ENCODE results near the gene FFAR2. TPM values are rescaled to one million over a fixed set of nuclear protein-coding genes. Genes with fewer than 3 reads are reported as not detected.
"Not testable (repeated sequence)": the region's sequence is repeated elsewhere in the genome, so short reads cannot be mapped to it uniquely, and the experiment has no call there.

Gene FFAR2
- polyA plus RNA-seq, 3 donors: 0.28 to 0.86 (median 0.31) TPM

GRCh38 chr19:35454663-35455062, 6.6 kb downstream of the FFAR2 start:
- no peak for DNase-seq (ENCODE audit: low read depth in 3 of 3, low spot score in 2 of 3)

GRCh38 chr19:35455616-35456201, 7.7 kb downstream of the FFAR2 start:
- DNase-seq (ENCODE audit: low read depth in 3 of 3, low spot score in 2 of 3): no peak

GRCh38 chr19:35457173-35457572, 9.1 kb downstream of the FFAR2 start:
- no peak for DNase-seq (ENCODE audit: low read depth in 3 of 3, low spot score in 2 of 3)

GRCh38 chr19:35458192-35458591, 10.1 kb downstream of the FFAR2 start:
- DNase-seq (ENCODE audit: low read depth in 3 of 3, low spot score in 2 of 3): no peak

- no peak for DNase-seq (ENCODE audit: low read depth in 3 of 3, low spot score in 2 of 3)
These were observed 10.8 kb downstream of the FFAR2 start for GRCh38 chr19:35458731-35459391.

GRCh38 chr19:35459414-35460082, 11.5 kb downstream of the FFAR2 start:
- DNase-seq (ENCODE audit: low read depth in 3 of 3, low spot score in 2 of 3): no peak

- DNase-seq (ENCODE audit: low read depth in 3 of 3, low spot score in 2 of 3): no peak
These were observed 12.6 kb downstream of the FFAR2 start for GRCh38 chr19:35460608-35461007.

GRCh38 chr19:35461060-35461459, 13.0 kb downstream of the FFAR2 start:
- no peak for DNase-seq (ENCODE audit: low read depth in 3 of 3, low spot score in 2 of 3)

- not testable (repeated sequence) for DNase-seq (ENCODE audit: low read depth in 3 of 3, low spot score in 2 of 3)
These were observed 13.7 kb downstream of the FFAR2 start for GRCh38 chr19:35461788-35462187.

GRCh38 chr19:35462476-35462953, 14.5 kb downstream of the FFAR2 start:
- DNase-seq (ENCODE audit: low read depth in 3 of 3, low spot score in 2 of 3): no peak

GRCh38 chr19:35462956-35463355, 14.9 kb downstream of the FFAR2 start:
- DNase-seq (ENCODE audit: low read depth in 3 of 3, low spot score in 2 of 3): not testable (repeated sequence)

- no peak for DNase-seq (ENCODE audit: low read depth in 3 of 3, low spot score in 2 of 3)
These were observed 18.2 kb downstream of the FFAR2 start for GRCh38 chr19:35466259-35466658.

GRCh38 chr19:35468637-35469036, 20.6 kb downstream of the FFAR2 start:
- DNase-seq (ENCODE audit: low read depth in 3 of 3, low spot score in 2 of 3): no peak

- DNase-seq (ENCODE audit: low read depth in 3 of 3, low spot score in 2 of 3): no peak
These were observed 22.1 kb downstream of the FFAR2 start for GRCh38 chr19:35470128-35470527.

GRCh38 chr19:35471075-35471474, 23.0 kb downstream of the FFAR2 start:
- DNase-seq (ENCODE audit: low read depth in 3 of 3, low spot score in 2 of 3): not testable (repeated sequence)

- no peak for DNase-seq (ENCODE audit: low read depth in 3 of 3, low spot score in 2 of 3)
These were observed 23.9 kb downstream of the FFAR2 start for GRCh38 chr19:35471946-35472345.

- no peak for DNase-seq (ENCODE audit: low read depth in 3 of 3, low spot score in 2 of 3)
These were observed 26.0 kb downstream of the FFAR2 start for GRCh38 chr19:35474104-35474503.

GRCh38 chr19:35474594-35474993, 26.5 kb downstream of the FFAR2 start:
- not testable (repeated sequence) for DNase-seq (ENCODE audit: low read depth in 3 of 3, low spot score in 2 of 3)

- no peak for DNase-seq (ENCODE audit: low read depth in 3 of 3, low spot score in 2 of 3)
These were observed 28.1 kb downstream of the FFAR2 start for GRCh38 chr19:35476149-35476548.

- DNase-seq (ENCODE audit: low read depth in 3 of 3, low spot score in 2 of 3): no peak
These were observed 31.0 kb downstream of the FFAR2 start for GRCh38 chr19:35478794-35479677.

GRCh38 chr19:35483089-35483488, 35.0 kb downstream of the FFAR2 start:
- no peak for DNase-seq (ENCODE audit: low read depth in 3 of 3, low spot score in 2 of 3)
